ENCODE results near the gene PPM1B. TPM values are rescaled to one million over a fixed set of nuclear protein-coding genes. Genes with fewer than 3 reads are reported as not detected.

Gene PPM1B
- total and polyA plus RNA-seq, 11 donors, result 22.6 to 65.9 (median 48.0) TPM

- Histone ChIP-seq H3K9me3 (no peaks in the 10 kb centered on the region), H3K4me3 (no peak overlapping the region), H3K36me3 (peaks cover 0 to 15% (median 6%) of the 10 kb centered on the region in 9 donors), H3K4me1 (peaks cover 0 to 15% (median 9%) of the 10 kb centered on the region in 12 donors), H3K27me3 (no peaks in the 10 kb centered on the region), H3K27ac (no peak overlapping the region)
- intact Hi-C loops (cut with DNase I), result no loop called here
- 74 to 90% (median 84%) methylated on average over 5 of the region's 5 CpGs for WGBS, 4 donors
- ATAC-seq, result no peak
- no peak for DNase-seq
- no peak for TF ChIP-seq CTCF (IDR thresholded peaks at IDR 0.05)
- no peak for TF ChIP-seq POLR2A (IDR thresholded peaks at IDR 0.05)
Observed at GRCh38 chr2:44200759-44201158, 32.1 kb downstream of the PPM1B start.

GRCh38 chr2:44201648-44202165, 33.0 kb downstream of the PPM1B start:
- Histone ChIP-seq H3K4me1 (peaks cover 0 to 15% (median 9%) of the 10 kb centered on the region in 12 donors), H3K36me3 (peaks cover 0 to 15% (median 6%) of the 10 kb centered on the region in 9 donors), H3K27me3 (no peaks in the 10 kb centered on the region), H3K27ac (no peak overlapping the region), H3K4me3 (no peak overlapping the region), H3K9me3 (no peaks in the 10 kb centered on the region)
- DNase-seq (no peak), ATAC-seq (peak in 1 of 4 donors; percentile 24)
- intact Hi-C loops (cut with DNase I), result no loop called here
- TF ChIP-seq POLR2A (IDR thresholded peaks at IDR 0.05) (no peak), CTCF (IDR thresholded peaks at IDR 0.05) (no peak)
- WGBS, 4 donors, result 72 to 86% (median 78%) methylated on average over 6 of the region's 6 CpGs

- Histone ChIP-seq H3K4me3 (no peak overlapping the region), H3K27ac (no peak overlapping the region), H3K36me3 (peaks cover 0 to 12% (median 6%) of the 10 kb centered on the region in 9 donors), H3K9me3 (no peaks in the 10 kb centered on the region), H3K27me3 (no peaks in the 10 kb centered on the region), H3K4me1 (peaks cover 0 to 15% (median 9%) of the 10 kb centered on the region in 12 donors)
- intact Hi-C loops (cut with DNase I), result no loop called here
- TF ChIP-seq POLR2A (IDR thresholded peaks at IDR 0.05) (no peak), CTCF (IDR thresholded peaks at IDR 0.05) (no peak)
- ATAC-seq (no peak), DNase-seq (no peak)
- 95 to 99% (median 98%) methylated on average over 3 of the region's 3 CpGs for whole genome bisulfite sequencing, 4 donors
Observed at GRCh38 chr2:44203542-44203941, 34.9 kb downstream of the PPM1B start.

- TF ChIP-seq CTCF (IDR thresholded peaks at IDR 0.05), result no peak
- TF ChIP-seq POLR2A (IDR thresholded peaks at IDR 0.05), result no peak
- DNase-seq (no peak), ATAC-seq (no peak)
- Histone ChIP-seq H3K27ac (no peak overlapping the region), H3K4me1 (peaks cover 0 to 15% (median 9%) of the 10 kb centered on the region in 12 donors), H3K4me3 (no peak overlapping the region), H3K9me3 (peaks cover 0 to 3% (median 0%) of the 10 kb centered on the region in 12 donors), H3K36me3 (peaks cover 0 to 27% (median 17%) of the 10 kb centered on the region in 9 donors), H3K27me3 (no peaks in the 10 kb centered on the region)
- 46 to 73% (median 58%) methylated on average over 1 of the region's 1 CpG for WGBS, 4 donors
- intact Hi-C loops (cut with DNase I), result no loop called here
Observed at GRCh38 chr2:44205169-44205568, 36.5 kb downstream of the PPM1B start.

Measured in heart left ventricle (tissue), 16 donors.